ENCODE measurements around the gene MALRD1.

DNA sequence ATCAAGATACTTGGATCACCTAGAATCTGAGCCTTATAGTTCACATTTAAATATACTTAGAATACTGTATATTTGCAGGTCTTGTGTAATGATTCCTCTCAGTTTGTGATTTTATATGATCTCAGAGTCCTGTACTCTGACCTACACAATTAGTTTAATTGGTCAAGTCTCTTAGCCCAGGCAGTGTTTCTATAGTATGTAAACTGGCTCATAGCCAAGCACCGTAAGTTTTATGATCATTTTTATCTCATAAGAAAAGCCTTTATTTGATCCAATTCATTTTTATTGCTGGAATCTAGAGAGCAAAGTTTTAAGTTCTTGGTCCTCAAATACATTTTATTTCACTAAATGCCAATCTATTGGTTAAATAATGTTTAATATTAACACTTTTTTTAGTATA lies 242.2 kb downstream of the MALRD1 start:
- TF ChIP-seq, protein P1, sequence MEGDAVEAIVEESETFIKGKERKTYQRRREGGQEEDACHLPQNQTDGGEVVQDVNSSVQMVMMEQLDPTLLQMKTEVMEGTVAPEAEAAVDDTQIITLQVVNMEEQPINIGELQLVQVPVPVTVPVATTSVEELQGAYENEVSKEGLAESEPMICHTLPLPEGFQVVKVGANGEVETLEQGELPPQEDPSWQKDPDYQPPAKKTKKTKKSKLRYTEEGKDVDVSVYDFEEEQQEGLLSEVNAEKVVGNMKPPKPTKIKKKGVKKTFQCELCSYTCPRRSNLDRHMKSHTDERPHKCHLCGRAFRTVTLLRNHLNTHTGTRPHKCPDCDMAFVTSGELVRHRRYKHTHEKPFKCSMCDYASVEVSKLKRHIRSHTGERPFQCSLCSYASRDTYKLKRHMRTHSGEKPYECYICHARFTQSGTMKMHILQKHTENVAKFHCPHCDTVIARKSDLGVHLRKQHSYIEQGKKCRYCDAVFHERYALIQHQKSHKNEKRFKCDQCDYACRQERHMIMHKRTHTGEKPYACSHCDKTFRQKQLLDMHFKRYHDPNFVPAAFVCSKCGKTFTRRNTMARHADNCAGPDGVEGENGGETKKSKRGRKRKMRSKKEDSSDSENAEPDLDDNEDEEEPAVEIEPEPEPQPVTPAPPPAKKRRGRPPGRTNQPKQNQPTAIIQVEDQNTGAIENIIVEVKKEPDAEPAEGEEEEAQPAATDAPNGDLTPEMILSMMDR (IDR thresholded peaks at IDR 0.05; ENCODE audit: low read length) = no peak
- TF ChIP-seq EZH2 (IDR thresholded peaks at IDR 0.05; ENCODE audit: borderline replicate concordance, low read length) = no peak

All from OCI-LY1 (cell line).